ENCODE measurements around the gene COL4A5. TPM values are rescaled to one million over a fixed set of nuclear protein-coding genes. Genes with fewer than 3 reads are reported as not detected.

COL4A5 gene
- total and polyA plus RNA-seq, 2 donors (not counting 3 experiments of a cell fraction or from before 2014, with no cell fraction given) = 15.4 to 28.8 TPM

DNA sequence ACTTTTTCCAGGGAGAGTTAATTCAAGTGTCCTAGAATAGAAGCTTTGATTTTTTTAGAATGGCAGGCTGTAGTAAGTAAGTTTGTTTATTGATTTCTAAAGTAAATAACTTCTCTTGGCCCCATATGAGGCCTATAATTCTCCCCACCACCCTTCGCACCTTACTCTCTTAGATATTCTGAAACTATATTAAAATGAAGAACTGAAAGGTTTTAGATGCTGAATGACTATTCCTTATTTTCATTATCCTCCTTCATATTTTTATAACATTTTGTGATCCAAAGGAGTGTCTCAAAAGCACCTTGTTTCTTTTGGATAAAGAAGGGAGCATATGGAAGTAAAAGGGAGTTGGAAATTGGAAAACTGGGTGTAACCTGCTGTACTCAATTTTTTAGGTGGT, 226.5 kb downstream of the COL4A5 start:
- CTCF ChIA-PET = no interaction called here
- dilution Hi-C loops (cut with MboI; ENCODE audit: extremely low pct_ligation_motif_present, low sequenced_read_pairs) (no loop called here), intact Hi-C loops (cut with micrococcal nuclease) (no loop called here)
- BruUV-seq (replicated peaks) = no TSS peak
- POLR2A ChIA-PET = no interaction called here
- Histone ChIP-seq H3K4me3 (replicated peaks in 1 of 3; ENCODE audit: insufficient read depth in 1 of 3, low read depth in 1 of 3, low read length in 3 of 3) (no peak overlapping the region), H3K4me1 (ENCODE audit: control insufficient read depth, extremely low read depth, insufficient read depth, low read length) (no peaks in the 10 kb centered on the region), H3K27me3 (ENCODE audit: control insufficient read depth in 2 of 2, insufficient read depth in 2 of 2, low read length in 2 of 2) (no peaks in the 10 kb centered on the region), H3K27ac (ENCODE audit: insufficient read depth, low read depth, low read length) (no peak overlapping the region), H2AFZ (ENCODE audit: low read depth, low read length) (no peak overlapping the region), H3K9me1 (replicated peaks; ENCODE audit: control insufficient read depth, extremely low read depth, insufficient read depth, low read length) (no peaks in the 10 kb centered on the region), H3K9me3 (replicated peaks; ENCODE audit: control insufficient read depth, insufficient read depth, low read length) (no peaks in the 10 kb centered on the region), H3K79me2 (ENCODE audit: control insufficient read depth, insufficient read depth, low read length) (no peaks in the 10 kb centered on the region), H3K9ac (replicated peaks; ENCODE audit: extremely low read depth, insufficient read depth, low read length) (no peak overlapping the region), H3K4me2 (ENCODE audit: insufficient read depth, low read length) (no peak overlapping the region), H4K20me1 (replicated peaks; ENCODE audit: control insufficient read depth, extremely low read depth, insufficient read depth, low read length) (no peaks in the 10 kb centered on the region), H3K36me3 (ENCODE audit: control insufficient read depth in 2 of 2, extremely low read depth in 1 of 2, insufficient read depth in 2 of 2, low read length in 2 of 2) (no peaks in the 10 kb centered on the region)
- no peak for DNase-seq (ENCODE audit: low read depth, low spot score)
- FAIRE-seq = no peak
- TF ChIP-seq CTCF (IDR thresholded peaks at IDR 0.05; ENCODE audit: extremely low read depth in 1 of 2, insufficient read depth in 1 of 2, low read depth in 1 of 2, low read length in 2 of 2) (no peak), MYC (IDR thresholded peaks at IDR 0.05; ENCODE audit: low read depth, low read length) (no peak), GATA2 (IDR thresholded peaks at IDR 0.05; ENCODE audit: insufficient read depth, insufficient read length, low read depth, low read length) (no peak), FOS (IDR thresholded peaks at IDR 0.05; ENCODE audit: borderline replicate concordance, insufficient read depth, low read length) (no peak), POLR2A (IDR thresholded peaks at IDR 0.05; ENCODE audit: low read depth, low read length) (no peak), EZH2 (IDR thresholded peaks at IDR 0.05; ENCODE audit: borderline replicate concordance, low read depth, low read length, severe bottlenecking) (no peak), JUN (IDR thresholded peaks at IDR 0.05; ENCODE audit: borderline replicate concordance, insufficient read depth, insufficient read length, low read depth) (no peak), POLR2AphosphoS5 (IDR thresholded peaks at IDR 0.05; ENCODE audit: insufficient read depth, low read depth, low read length) (no peak)
- TF ChIP-seq, protein P1, sequence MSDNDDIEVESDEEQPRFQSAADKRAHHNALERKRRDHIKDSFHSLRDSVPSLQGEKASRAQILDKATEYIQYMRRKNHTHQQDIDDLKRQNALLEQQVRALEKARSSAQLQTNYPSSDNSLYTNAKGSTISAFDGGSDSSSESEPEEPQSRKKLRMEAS (IDR thresholded peaks at IDR 0.05; ENCODE audit: insufficient read depth, insufficient read length) = no peak
